Adipose tissue (tissue), 3 donors: Measurements from ENCODE around the gene NFATC4. TPM values are rescaled to one million over a fixed set of nuclear protein-coding genes. Genes with fewer than 3 reads are reported as not detected.
A peak's percentile ranks its signal among the peaks of the same experiment; 100 is the strongest.
"Not testable (repeated sequence)": the region's sequence is repeated elsewhere in the genome, so short reads cannot be mapped to it uniquely, and the experiment has no call there.

Source experiments
- H3K27ac ChIP-seq: one replicate; pipeline ENCODE4 v1.5.1; 2013; ENCODE audit warnings: low read depth, low read length
- WGBS, 3 donors: extraction: QIAGEN DNeasy Blood & Tissue Kit; methylation state at CpG; one replicate each; pipeline ENCODE4 v1.1.7; 2013; 5-methylcytosine and 5-hydroxymethylcytosine counted together
- polyA plus RNA-seq, 3 donors: library from polyadenylated mRNA; stranded (reverse); fragments of 200-250 nt; gene quantifications; one replicate each; pipeline ENCODE4 v1.2.3, GENCODE V29; 2013
- donor health status: healthy with polysubstance abuse.
- donor health status: Bipolar disorder and iron deficiency.
- donor health status: healthy.

The NFATC4 gene
- polyA plus RNA-seq, 3 donors = 12.2 to 166 (median 39.6) TPM

GRCh38 chr14:24337144-24337823 is 30.7 kb upstream of the NFATC4 start:
- H3K27ac ChIP-seq = no peak overlapping the region
- 86 to 93% (median 87%) methylated on average over 7 of the region's 7 CpGs for WGBS, 3 donors

GRCh38 chr14:24337824-24338175 is 30.2 kb upstream of the NFATC4 start:
- H3K27ac ChIP-seq = no peak overlapping the region
- WGBS, 3 donors = 92 to 96% (median 95%) methylated on average over 8 of the region's 8 CpGs

DNA sequence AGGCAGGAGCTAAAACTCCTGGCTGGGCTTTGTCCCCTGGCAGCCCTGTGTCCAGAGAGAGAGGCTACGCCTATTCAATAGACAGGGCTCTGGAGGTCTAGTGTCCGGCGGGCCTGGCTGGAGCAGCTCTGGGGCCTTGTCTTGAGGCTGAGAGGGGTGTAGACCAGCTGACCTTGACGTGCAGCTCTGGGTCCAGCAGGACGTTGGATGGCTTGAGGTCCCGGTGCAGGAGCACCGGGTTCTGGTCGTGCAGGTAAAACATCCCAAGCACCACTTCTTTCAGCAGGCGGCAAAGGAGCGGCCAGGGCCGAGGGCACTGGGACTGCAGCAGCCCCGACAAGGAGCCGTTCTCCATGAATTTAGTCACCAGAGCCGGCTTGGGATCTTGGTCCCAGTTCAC is 29.1 kb upstream of the NFATC4 start:
- 65 to 81% (median 76%) methylated on average over 14 of the region's 14 CpGs for WGBS, 3 donors
- H3K27ac ChIP-seq = no peak overlapping the region

GRCh38 chr14:24339284-24340151 is 28.5 kb upstream of the NFATC4 start, which contains the start of gene RIPK3:
TSS of gene RIPK3 (minus strand) at chr14:24339991. CDS start at chr14:24339826, 165 bp downstream.
- 5 to 10% (median 7%) methylated on average over 48 to 51 of the region's 51 CpGs for WGBS, 3 donors

GRCh38 chr14:24340606-24341005 is 27.4 kb upstream of the NFATC4 start:
- WGBS, 3 donors = 93 to 100% (median 100%) methylated on average over 1 of the region's 1 CpG
- H3K27ac ChIP-seq = no peak overlapping the region

More at GRCh38 chr14:24339284-24340151, 28.5 kb upstream of the NFATC4 start, which contains the start of gene RIPK3:
- H3K27ac ChIP-seq = peak within 1 kb of the TSS; percentile 6

GRCh38 chr14:24342889-24343288 is 25.1 kb upstream of the NFATC4 start:
- WGBS, 3 donors = 96 to 99% (median 98%) methylated on average over 4 of the region's 4 CpGs
- H3K27ac ChIP-seq = no peak overlapping the region

DNA sequence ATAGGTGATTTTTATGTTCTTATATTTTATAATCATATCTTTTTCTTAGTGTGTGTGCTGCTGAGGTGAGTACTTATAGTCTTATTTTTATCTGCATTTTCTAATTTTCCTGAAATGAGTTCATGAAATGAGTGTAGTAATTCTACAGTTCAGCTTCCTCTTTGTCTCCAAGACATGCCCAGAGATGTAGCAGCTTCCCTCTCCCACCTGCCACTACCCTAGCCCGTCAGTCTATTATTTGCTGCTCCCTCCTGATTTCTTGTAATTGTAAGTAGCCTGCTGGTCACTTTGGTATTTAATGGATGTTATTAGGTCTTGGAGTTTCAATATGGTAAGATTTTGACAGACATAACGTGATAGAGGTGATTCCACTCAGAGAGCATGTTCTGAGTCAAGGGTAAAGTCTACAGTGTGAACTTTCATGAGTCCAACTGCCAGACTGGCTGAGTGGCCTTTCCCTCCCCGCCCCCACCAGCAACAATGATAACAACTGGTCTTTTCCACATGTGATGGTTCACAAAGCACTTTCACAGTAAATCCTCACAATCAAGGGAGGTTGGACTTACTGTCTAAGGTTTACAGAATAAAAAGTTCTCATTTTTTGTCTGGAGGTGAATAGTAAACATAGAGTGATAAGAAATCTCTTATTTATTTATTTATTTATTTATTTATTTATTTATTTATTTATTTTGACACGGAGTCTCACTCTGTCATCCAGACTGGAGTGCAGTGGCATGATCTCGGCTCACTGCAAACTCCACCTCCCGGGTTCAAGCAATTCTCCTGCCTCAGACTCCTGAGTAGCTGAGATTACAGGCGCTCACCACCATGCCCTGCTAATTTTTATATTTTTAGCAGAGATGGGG is 24.0 kb upstream of the NFATC4 start:
- H3K27ac ChIP-seq = no peak overlapping the region
- 61 to 86% (median 80%) methylated on average over 7 of the region's 7 CpGs for WGBS, 3 donors

GRCh38 chr14:24347134-24347533 is 20.9 kb upstream of the NFATC4 start:
- H3K27ac ChIP-seq = no peak overlapping the region
- WGBS, 3 donors = 57 to 72% (median 61%) methylated on average over 1 of the region's 1 CpG

DNA sequence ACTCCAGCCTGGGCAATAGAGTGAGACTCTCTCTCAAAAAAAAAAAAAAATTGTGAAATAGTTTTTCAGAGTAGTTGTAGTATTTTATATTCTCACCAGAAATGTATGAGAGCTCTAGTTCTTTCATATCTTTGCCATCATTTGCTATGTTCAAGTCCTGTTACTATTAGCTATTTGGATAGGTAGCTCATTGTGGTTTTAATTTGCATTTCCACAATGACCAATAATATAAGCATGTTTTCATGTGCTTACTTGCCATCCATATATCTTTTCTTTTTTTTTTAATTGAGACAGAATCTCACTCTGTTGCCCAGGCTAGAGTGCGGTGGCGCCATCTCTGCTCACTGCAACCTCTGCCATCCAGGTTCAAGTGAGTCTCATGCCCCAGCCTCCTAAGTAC is 19.8 kb upstream of the NFATC4 start:
- 93 to 98% (median 97%) methylated on average over 2 of the region's 2 CpGs for WGBS, 3 donors

DNA sequence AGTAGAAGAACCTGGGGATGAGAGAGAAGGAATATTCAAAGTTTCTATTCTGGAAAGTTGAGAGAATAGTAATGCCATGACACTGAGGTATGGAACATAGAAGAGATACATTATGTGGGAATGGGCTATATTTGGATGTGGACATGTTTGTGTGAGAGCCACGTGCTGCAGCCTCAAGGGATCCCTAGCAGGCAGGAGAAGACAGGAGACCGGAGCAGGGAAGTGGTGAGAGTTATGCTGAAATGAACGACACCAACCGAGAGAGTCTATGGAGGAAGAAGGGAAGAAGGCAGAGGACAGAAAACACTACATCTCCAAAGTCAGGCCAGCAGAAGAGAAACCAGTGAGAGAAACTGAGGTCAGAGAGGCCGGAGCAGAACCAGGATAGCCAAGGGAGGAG is 18.2 kb upstream of the NFATC4 start:
- WGBS, 3 donors = 73 to 78% (median 76%) methylated on average over 5 of the region's 5 CpGs
- no peak overlapping the region for H3K27ac ChIP-seq

More for the DNA sequence above, 19.8 kb upstream of the NFATC4 start:
- no peak overlapping the region for H3K27ac ChIP-seq

- H3K27ac ChIP-seq = no peak overlapping the region
- 22 to 28% (median 25%) methylated on average over 4 of the region's 4 CpGs for whole genome bisulfite sequencing, 3 donors
Observed at GRCh38 chr14:24351517-24351916, 16.5 kb upstream of the NFATC4 start.

DNA sequence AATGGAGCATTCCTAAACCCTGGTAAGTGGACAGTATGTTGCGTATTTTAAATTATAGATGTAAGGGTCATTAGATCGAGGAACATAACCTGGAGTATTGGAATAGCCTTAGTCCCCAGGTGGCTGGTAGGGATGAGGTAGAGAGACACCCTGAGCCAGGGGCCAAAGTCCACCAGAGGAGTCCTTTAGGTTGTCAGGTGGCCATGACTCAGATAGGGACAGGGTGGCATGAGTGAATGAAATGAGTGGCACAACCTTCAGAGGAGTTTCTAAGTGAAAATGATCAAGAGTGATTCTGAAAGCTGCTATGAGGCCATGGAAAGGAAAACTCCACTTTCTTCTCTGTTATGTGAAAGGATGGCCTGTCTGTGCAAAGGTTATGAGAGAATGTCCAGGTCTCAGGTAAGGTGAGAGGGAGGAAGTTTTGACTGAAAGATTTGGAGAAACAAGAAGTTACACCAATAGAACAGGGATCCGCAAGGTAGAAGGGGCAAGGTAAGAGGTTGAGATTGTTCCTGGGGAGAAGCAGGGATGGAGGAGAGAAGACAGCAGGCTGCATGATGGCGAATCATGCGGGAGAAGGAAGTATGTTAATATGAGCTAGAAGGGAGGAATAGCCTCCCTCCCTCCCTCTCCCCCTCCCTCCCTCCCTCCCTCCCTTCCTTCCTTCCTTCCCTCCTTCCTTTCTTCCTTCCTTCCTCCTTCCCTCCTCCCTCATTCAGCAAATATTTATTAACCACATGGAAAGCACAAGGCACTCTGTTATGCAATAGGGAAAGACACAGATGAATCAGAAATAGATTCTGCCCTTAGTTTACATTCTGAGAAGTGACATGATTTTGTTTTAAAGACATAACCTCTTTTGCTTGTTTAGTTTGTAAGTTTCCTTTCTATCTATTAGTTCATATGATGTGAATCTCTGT is 14.2 kb upstream of the NFATC4 start:
- 47 to 88% (median 72%) methylated on average over 4 to 5 of the region's 5 CpGs for WGBS, 3 donors
- H3K27ac ChIP-seq = no peak overlapping the region

DNA sequence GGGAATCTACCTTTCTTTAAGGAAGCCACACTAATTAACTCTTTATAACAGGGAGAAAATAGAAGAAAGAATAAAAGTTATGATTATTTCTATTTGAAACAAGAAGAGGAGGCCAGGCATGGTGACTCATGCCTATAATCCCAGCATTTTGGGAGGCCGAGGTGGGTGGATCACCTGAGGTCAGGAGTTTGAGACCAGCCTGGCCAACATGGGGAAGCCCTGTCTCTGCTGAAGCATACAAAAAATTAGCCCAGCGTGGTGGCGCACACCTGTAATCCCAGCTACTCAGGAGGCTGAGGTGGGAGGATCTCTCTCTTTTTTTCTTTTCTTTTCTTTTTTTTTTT is 13.5 kb upstream of the NFATC4 start:
- WGBS, 3 donors = 86 to 91% (median 89%) methylated on average over 3 of the region's 3 CpGs
- H3K27ac ChIP-seq = not testable (repeated sequence)

DNA sequence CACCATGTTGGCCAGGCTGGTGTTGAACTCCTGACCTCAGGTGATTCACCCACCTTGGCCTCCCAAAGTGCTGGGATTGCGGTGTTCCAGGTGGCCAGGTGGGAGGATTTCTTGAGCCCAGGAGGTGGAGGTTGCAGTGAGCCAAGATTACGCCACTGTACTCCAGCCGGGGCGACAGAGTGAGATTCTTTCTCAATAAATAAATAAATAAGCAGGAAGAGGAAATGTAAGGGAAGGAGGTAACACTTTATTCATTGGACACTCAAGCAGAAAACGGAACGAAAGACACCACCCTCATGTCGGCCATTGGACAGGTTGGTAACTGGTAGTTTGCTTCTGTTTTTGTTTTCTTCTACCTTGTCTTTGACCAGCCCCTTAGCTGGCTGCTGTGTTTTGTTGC is 13.0 kb upstream of the NFATC4 start:
- H3K27ac ChIP-seq = no peak overlapping the region

GRCh38 chr14:24356208-24356607 is 11.8 kb upstream of the NFATC4 start:
- 85 to 92% (median 86%) methylated on average over 4 of the region's 4 CpGs for WGBS, 3 donors
- H3K27ac ChIP-seq = no peak overlapping the region

More for the DNA sequence above, 13.0 kb upstream of the NFATC4 start:
- WGBS, 3 donors = 69 to 89% (median 72%) methylated on average over 7 of the region's 7 CpGs

- no peak overlapping the region for H3K27ac ChIP-seq
- 94 to 97% (median 97%) methylated on average over 3 of the region's 3 CpGs for WGBS, 3 donors
Observed at GRCh38 chr14:24360281-24360680, 7.7 kb upstream of the NFATC4 start.

- WGBS, 3 donors = 76 to 88% (median 77%) methylated on average over 2 of the region's 2 CpGs
Observed at GRCh38 chr14:24361326-24361725, 6.7 kb upstream of the NFATC4 start.

More at GRCh38 chr14:24361326-24361725, 6.7 kb upstream of the NFATC4 start:
- H3K27ac ChIP-seq = no peak overlapping the region
